ENCODE measurements around the gene HOXA13.

The HOXA13 gene

GRCh38 chr7:27157702-27158431, 42.0 kb downstream of the HOXA13 start:
- no peak for FAIRE-seq

- FAIRE-seq = no peak
Observed at GRCh38 chr7:27156916-27157701, 42.8 kb downstream of the HOXA13 start.

- no peak for FAIRE-seq
Observed at GRCh38 chr7:27156508-27156898, 43.4 kb downstream of the HOXA13 start, which contains the start of gene HOXA7. Gene HOXA7 (minus strand): TSS chr7:27156675. CDS start chr7:27156545, 130 bp downstream.

DNA sequence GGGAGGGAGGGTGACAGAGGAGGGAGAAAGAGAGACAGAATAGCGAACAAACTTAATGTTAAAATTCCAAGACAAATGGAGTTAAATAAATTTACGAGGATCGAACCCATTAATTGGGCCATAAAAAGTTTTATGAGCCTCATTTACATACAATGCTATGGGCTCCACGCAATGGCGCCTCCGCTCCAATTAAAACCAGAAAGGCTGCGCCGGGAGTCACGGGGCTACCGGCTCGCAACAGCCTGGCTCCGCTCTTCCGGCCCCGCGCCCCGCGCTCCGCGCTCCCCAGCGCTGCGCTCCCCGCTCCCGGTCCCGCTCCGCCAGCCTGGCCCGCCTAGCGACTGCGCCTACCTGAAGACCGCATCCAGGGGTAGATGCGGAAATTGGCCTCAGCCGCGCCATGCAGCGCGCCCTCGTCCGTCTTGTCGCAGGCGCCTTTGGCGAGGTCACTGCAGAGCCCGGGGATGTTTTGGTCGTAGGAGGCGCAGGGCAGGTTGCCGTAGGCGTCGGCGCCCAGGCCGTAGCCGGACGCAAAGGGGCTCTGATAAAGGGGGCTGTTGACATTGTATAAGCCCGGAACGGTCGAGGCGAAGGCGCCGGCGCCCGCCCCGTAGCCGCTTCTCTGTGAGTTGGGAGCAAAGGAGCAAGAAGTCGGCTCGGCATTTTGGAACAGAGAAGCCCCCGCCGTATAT, 43.9 kb downstream of the HOXA13 start:
- no peak for FAIRE-seq

DNA sequence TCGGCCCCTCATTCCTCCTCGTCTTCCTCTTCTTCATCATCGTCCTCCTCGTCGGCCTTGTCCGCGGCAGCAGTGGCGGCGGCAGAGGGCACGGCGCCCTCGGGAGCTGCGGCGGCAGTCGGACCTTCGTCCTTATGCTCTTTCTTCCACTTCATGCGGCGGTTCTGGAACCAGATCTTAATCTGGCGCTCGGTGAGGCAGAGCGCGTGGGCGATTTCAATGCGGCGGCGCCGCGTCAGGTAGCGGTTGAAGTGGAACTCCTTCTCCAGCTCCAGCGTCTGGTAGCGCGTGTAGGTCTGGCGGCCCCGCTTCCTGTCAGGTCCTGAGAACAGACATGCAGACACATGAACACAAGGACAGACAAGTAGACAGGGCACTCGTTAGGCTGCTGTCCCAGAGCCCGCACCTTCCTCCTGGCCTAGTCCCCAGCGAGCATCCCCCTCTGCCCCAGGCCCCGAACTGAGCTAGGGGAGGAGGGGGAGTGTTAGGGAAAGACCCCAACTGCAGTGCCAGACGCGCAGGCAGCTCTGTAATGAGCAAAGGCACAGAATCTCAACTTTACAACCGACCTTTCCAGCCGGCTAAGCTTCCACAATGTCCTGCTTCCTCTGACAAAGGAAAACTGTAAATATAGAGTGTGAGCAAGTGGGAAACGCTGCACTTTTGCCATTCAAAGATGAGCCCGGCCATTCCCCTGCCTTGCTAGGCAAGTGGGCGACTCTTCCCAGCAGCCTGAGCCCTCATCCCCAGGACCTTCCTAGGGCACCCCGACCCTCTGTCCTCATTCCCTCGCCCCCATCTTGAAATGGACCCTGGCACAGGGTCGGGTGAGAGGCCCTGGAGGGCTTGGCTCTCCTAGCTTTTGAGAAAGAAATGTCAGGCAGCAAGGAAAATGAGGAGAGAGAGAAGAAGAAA, 44.7 kb downstream of the HOXA13 start:
- no peak for FAIRE-seq

- FAIRE-seq = no peak
Observed at GRCh38 chr7:27154369-27154768, 45.5 kb downstream of the HOXA13 start.

- no peak for FAIRE-seq
Observed at GRCh38 chr7:27153526-27153925, 46.4 kb downstream of the HOXA13 start.

- no peak for FAIRE-seq
Observed at GRCh38 chr7:27152816-27153442, 47.0 kb downstream of the HOXA13 start.

DNA sequence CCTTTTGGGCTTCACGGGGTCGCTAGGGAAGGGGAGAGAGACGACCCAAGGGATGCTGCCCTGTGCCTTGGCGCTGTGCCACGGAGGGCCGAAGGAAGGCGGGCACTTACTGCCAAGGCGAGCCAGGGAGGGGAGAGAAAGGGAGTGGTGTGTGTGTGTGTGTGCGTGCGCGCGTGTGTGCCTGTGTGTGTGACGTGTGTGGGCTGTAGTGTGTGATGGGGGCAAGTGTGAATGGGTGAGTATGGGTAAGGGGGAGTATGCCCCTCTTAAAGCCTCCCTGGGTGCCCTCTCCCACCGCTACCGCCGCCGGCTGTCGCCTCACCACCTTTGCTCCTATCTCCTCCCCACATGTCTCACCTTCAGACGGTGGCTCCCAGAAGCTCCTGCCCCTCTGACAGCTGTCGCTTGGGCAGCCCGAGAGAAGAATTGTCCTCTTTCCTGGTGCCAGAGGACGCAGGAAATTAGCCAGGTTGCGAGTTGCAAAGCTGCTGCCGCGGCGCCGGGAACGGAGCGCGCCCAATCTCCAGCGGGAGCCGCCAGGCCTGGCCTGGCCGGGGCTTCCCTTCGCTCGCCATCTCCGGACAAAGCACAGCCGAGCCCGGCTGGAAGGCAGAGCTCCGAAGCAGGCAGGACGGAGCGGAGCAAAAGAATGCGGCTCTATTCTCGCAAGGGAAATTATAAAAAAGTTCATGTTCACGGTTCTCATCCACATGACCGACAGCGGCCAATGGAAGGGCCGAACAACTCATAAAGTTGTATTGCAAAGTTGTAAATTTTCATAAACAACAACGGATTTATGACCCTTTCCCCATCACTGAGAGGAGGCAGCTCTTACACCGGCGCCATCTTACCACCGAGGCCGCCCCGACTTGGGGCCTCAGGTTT, 47.7 kb downstream of the HOXA13 start, which contains the start of gene HOXA3:
Gene HOXA3, minus strand, starts transcription at position 653 of the 885 bp plus-strand sequence. CDS start 41,943 bp downstream, outside the sequence.
- no peak for FAIRE-seq

DNA sequence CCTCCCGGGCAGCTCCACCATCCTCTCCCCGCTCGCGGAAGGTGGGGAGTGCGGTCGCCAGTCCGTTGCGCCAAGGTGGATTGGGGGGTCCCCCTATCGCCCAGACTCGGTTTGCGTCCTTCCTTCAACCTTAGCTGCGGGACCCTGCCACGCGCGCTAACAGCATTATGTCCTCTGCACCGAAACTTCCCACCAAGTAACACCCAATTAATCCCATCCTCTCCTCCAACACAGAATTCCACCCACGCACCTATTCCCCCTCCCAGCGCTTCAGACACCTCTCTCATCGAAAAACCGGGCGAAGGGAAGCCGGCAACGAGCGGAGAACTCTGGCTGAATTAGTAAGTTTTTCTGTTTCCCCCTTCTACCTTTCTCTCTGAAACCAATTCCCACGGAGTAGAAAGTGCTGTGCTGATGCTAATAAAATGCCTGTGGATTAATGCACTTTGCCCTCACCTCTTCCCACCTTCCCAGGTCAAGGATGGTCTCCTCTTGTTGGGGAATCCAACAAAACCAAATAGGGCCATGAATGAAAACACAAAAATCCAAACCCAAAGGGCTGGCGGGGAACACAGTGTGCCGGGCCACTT, 48.5 kb downstream of the HOXA13 start:
- no peak for FAIRE-seq

DNA sequence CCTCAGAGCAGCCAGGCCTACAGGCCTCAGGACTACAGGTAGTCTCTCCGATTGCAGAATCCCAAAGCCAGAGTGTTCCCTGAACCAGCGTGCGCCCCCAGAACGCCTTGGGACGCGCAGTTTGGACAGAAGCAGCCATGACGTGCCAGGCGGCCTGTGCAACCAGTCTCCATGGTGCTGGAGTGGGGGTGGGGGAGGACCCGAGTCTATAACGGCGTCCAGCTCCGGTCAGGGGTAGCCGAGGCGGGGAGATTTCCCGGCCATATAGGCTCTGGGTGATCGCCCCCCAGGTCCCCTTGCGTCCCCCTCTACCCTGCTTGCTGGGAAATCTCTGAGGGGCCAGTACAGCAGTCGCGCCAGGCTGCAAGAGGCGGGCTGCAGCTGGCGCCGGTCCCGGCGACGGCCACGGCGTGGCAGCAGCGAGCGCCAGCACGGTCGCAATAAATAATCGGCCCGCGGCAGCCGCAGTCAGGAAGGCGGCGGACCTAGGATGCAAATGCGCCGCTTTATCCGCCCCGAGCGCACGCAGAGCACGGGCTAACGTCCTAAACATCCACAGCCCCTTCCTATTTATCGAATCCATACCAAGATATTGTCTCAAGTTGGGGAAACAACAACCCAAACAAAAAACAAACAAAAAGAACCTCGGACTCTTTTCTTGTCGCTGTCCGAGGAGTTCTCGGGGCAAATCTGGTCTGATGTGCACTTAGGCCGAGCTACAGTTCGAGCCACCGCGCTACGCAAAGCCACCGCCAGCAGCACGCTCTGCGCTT, 49.1 kb downstream of the HOXA13 start:
- FAIRE-seq = no peak

DNA sequence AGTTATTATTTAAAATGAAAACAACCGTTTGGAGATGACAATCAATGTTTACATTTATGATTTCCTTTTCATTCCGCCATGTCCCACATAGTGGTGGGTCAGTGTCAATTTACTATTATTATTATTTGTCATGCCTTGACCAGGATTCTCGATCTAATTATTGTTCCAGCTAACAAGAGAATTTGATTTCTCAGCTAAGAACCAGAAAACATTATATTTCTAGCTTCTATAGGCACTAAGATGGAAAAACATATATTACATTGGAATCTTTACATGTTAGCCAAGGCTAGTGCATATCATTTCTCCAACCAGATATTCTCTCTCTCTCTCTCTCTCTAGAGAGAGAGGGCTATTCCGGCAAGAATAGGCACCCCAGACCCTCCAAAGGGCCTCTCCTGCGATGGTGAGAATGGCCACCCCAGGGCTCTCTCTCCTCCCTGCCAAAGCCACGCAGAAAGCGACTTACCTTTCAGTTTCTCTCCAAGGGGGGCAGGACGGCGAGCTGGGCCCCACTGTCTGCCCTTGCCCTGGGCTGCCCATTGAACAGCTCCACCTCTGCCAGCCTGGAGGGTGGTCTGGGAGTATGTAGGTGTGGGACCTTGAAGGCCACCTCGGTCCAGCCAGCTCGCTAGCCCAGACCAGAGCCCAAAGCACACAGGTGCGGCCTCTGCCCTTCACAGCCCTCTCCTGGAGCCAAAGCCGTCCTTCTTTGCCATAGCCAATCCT, 49.9 kb downstream of the HOXA13 start:
- FAIRE-seq = no peak

GRCh38 chr7:27148756-27149641, 50.9 kb downstream of the HOXA13 start:
- no peak for FAIRE-seq

- FAIRE-seq = no peak
Observed at GRCh38 chr7:27148031-27148755, 51.7 kb downstream of the HOXA13 start.

GRCh38 chr7:27147199-27148030, 52.5 kb downstream of the HOXA13 start, which contains the start of gene HOXA6:
Gene HOXA6 (minus strand): TSS chr7:27147774. CDS start chr7:27147749, 25 bp downstream.
- FAIRE-seq = no peak
